PC-3 (cell line): ENCODE data around the gene PARP15.

Source experiments
- CTCF ChIP-seq: fragments of 300-600 bp; sonication (generic); conservative IDR thresholded peaks from 2 replicates; pipeline ENCODE4 v1.5.1; 2017; ENCODE audit warnings: antibody characterized with exemption, low read depth, mild to moderate bottlenecking, low read length
- EZH2 ChIP-seq: fragments of 300-600 bp; sonication (generic); IDR thresholded peaks from one replicate; pipeline ENCODE4 v1.6.1; 2017; ENCODE audit warnings: antibody characterized with exemption, mild to moderate bottlenecking, low read length; ENCODE audit not compliant: unreplicated experiment
- EZH2phosphoT487 ChIP-seq: fragments of 300-600 bp; sonication (generic); IDR thresholded peaks from 2 replicates; pipeline ENCODE4 v1.6.1; 2018; ENCODE audit warnings: mild to moderate bottlenecking, antibody characterized with exemption, low read length, borderline replicate concordance

DNA sequence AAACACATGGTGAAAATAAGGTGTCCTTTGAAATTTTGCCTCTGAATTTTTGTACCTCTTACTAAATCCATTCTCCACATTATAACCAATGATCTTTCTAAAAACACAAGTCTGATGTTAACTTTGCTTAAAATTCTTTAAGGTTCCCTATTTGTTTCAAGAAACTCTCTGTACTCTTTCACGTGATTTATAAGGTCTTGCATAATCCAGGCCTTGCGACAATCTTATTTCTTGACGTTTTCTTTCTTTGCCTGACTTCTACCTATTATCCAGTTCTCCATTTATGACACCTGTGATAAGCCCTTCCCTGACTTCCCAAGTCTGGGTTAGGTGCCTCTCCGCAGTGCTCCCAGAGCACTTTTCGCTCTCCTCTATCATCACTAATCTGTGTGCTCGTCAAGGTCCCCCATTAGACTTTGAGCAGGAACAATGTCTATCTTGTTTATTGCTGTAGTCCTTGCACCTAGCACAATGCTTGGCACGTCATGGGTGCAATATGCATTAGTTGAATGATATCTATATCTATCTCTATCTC is 38.4 kb upstream of the PARP15 start:
- no peak for TF ChIP-seq EZH2
- TF ChIP-seq CTCF, result no peak
- no peak for TF ChIP-seq EZH2phosphoT487
